Measurements from ENCODE around the gene PTPRJ. TPM values are rescaled to one million over a fixed set of nuclear protein-coding genes. Genes with fewer than 3 reads are reported as not detected.
A peak's percentile ranks its signal among the peaks of the same experiment; 100 is the strongest.

Gene PTPRJ
- total and polyA plus RNA-seq, 7 donors: 2.4 to 23.3 (median 10.2) TPM

- peak in 2 of 4 donors; percentile 15 to 48 for TF ChIP-seq POLR2AphosphoS5 (IDR thresholded peaks at IDR 0.05)
- no peak for TF ChIP-seq POLR2A (IDR thresholded peaks at IDR 0.05)
Observed at GRCh38 chr11:48001438-48002021, 21.2 kb downstream of the PTPRJ start.

GRCh38 chr11:48002561-48002960 is 22.2 kb downstream of the PTPRJ start:
- WGBS, 2 donors: 73 to 80% methylated on average over 4 of the region's 4 CpGs
- intact Hi-C loops (cut with DNase I): no loop called here
- DNase-seq: no peak

More at GRCh38 chr11:48001438-48002021, 21.2 kb downstream of the PTPRJ start:
- Histone ChIP-seq H3K36me3 (no peaks in the 10 kb centered on the region), H3K4me3 (no peak overlapping the region), H3K9me3 (no peaks in the 10 kb centered on the region), H3K4me1 (peaks cover 0 to 56% (median 38%) of the 10 kb centered on the region in 4 donors), H3K27ac (peak overlapping the region in 1 of 4 donors; percentile 29), H3K27me3 (no peaks in the 10 kb centered on the region)
- DNase-seq: no peak
- WGBS, 2 donors: 47 to 54% methylated on average over 2 of the region's 2 CpGs
- intact Hi-C loops (cut with DNase I): no loop called here

GRCh38 chr11:48003926-48004325 is 23.6 kb downstream of the PTPRJ start:
- no peaks in the 10 kb centered on the region for H3K36me3 ChIP-seq
- no peaks in the 10 kb centered on the region for H3K27me3 ChIP-seq
- WGBS, 2 donors: 46 to 52% methylated on average over 2 of the region's 2 CpGs
- peak overlapping the region in 1 of 4 donors; percentile 17 for H3K27ac ChIP-seq
- intact Hi-C loops (cut with DNase I): no loop called here
- no peak for DNase-seq
- peaks cover 0 to 68% (median 43%) of the 10 kb centered on the region in 4 donors for H3K4me1 ChIP-seq
- no peaks in the 10 kb centered on the region for H3K9me3 ChIP-seq
- TF ChIP-seq POLR2AphosphoS5 (IDR thresholded peaks at IDR 0.05) (no peak), CTCF (IDR thresholded peaks at IDR 0.05) (no peak), EP300 (IDR thresholded peaks at IDR 0.05) (no peak), POLR2A (IDR thresholded peaks at IDR 0.05) (no peak)
- no peak overlapping the region for H3K4me3 ChIP-seq

More at GRCh38 chr11:48002561-48002960, 22.2 kb downstream of the PTPRJ start:
- Histone ChIP-seq H3K27ac (no peak overlapping the region), H3K36me3 (no peaks in the 10 kb centered on the region), H3K27me3 (no peaks in the 10 kb centered on the region), H3K4me1 (peaks cover 0 to 62% (median 43%) of the 10 kb centered on the region in 4 donors), H3K4me3 (no peak overlapping the region), H3K9me3 (no peaks in the 10 kb centered on the region)
- TF ChIP-seq CTCF (IDR thresholded peaks at IDR 0.05) (no peak), POLR2A (IDR thresholded peaks at IDR 0.05) (no peak), EP300 (IDR thresholded peaks at IDR 0.05) (no peak), POLR2AphosphoS5 (IDR thresholded peaks at IDR 0.05) (no peak)

GRCh38 chr11:48004456-48004855 is 24.1 kb downstream of the PTPRJ start:
- Histone ChIP-seq H3K27ac (peak overlapping the region in 1 of 4 donors; percentile 17), H3K9me3 (no peaks in the 10 kb centered on the region), H3K4me1 (peaks cover 0 to 68% (median 43%) of the 10 kb centered on the region in 4 donors), H3K27me3 (no peaks in the 10 kb centered on the region), H3K4me3 (no peak overlapping the region), H3K36me3 (no peaks in the 10 kb centered on the region)
- 92 to 94% methylated on average over 2 of the region's 2 CpGs for WGBS, 2 donors
- no peak for TF ChIP-seq EP300 (IDR thresholded peaks at IDR 0.05)
- no peak for TF ChIP-seq POLR2AphosphoS5 (IDR thresholded peaks at IDR 0.05)
- TF ChIP-seq POLR2A (IDR thresholded peaks at IDR 0.05): no peak
- no peak for TF ChIP-seq CTCF (IDR thresholded peaks at IDR 0.05)
- no peak for DNase-seq
- intact Hi-C loops (cut with DNase I): no loop called here

GRCh38 chr11:48005136-48005535 is 24.8 kb downstream of the PTPRJ start:
- H3K27ac ChIP-seq: peak overlapping the region in 1 of 4 donors; percentile 17
- WGBS, 2 donors: 50 to 82% methylated on average over 4 of the region's 4 CpGs

More at GRCh38 chr11:48005136-48005535, 24.8 kb downstream of the PTPRJ start:
- Histone ChIP-seq H3K27me3 (no peaks in the 10 kb centered on the region), H3K9me3 (no peaks in the 10 kb centered on the region), H3K36me3 (no peaks in the 10 kb centered on the region), H3K4me1 (peaks cover 0 to 68% (median 43%) of the 10 kb centered on the region in 4 donors), H3K4me3 (no peak overlapping the region)
- no peak for DNase-seq
- no peak for TF ChIP-seq EP300 (IDR thresholded peaks at IDR 0.05)
- TF ChIP-seq CTCF (IDR thresholded peaks at IDR 0.05): no peak
- no peak for TF ChIP-seq POLR2A (IDR thresholded peaks at IDR 0.05)
- no peak for TF ChIP-seq POLR2AphosphoS5 (IDR thresholded peaks at IDR 0.05)
- intact Hi-C loops (cut with DNase I): no loop called here

Data from sigmoid colon (tissue), 7 donors.